Esophagus squamous epithelium (tissue), 4 donors: ENCODE data around the gene KCNH5.

Source experiments
- CTCF ChIP-seq, 6 experiments: fragments of 450-650 bp in 4 of 6; fragments of 200-600 bp in 2 of 6; sonication (generic) in 2 of 6; IDR thresholded peaks; one replicate each; pipeline ENCODE4 v1.5.1; 2016 to 2019; ENCODE audit warnings: antibody characterized with exemption in 6 of 6, mild to moderate bottlenecking in 4 of 6, moderate library complexity in 4 of 6
- POLR2A ChIP-seq, 4 donors: fragments of 450-650 bp; IDR thresholded peaks; one replicate each; pipeline ENCODE4 v1.6.1; 2017; ENCODE audit warnings: antibody characterized with exemption in 4 of 4, mild to moderate bottlenecking in 4 of 4, moderate library complexity in 3 of 4

GRCh38 chr14:63032641-63033040 lies 12.6 kb downstream of the KCNH5 start:
- TF ChIP-seq CTCF (IDR thresholded peaks at IDR 0.05) (no peak), POLR2A (IDR thresholded peaks at IDR 0.05) (no peak)
